Tibial nerve (tissue), 4 donors: ENCODE data around the gene KRT13. TPM values are rescaled to one million over a fixed set of nuclear protein-coding genes. Genes with fewer than 3 reads are reported as not detected.

Experiments used
- DNase-seq, 2 donors: peaks; one replicate each; pipeline ENCODE4 v3.0.0-alpha.2; 2019; ENCODE audit warnings: low spot score in 2 of 2
- H3K27ac ChIP-seq, 4 donors: fragments of 200-600 bp; sonication (generic) in 3 of 4; one replicate each; pipeline ENCODE4 v1.5.1; 2017 to 2019; ENCODE audit warnings: mild to moderate bottlenecking in 1 of 4
- H3K27me3 ChIP-seq, 2 donors: fragments of 200-600 bp; sonication (generic) in 1 of 2; one replicate each; pipeline versions ENCODE4 v1.5.1 to v1.6.0; 2017 to 2019
- H3K36me3 ChIP-seq, 3 donors: fragments of 200-600 bp; sonication (generic); one replicate each; pipeline ENCODE4 v1.5.1; 2018 to 2019
- H3K4me1 ChIP-seq, 4 donors: fragments of 200-600 bp; sonication (generic) in 3 of 4; one replicate each; pipeline ENCODE4 v1.5.1; 2017 to 2019
- H3K4me3 ChIP-seq, 4 donors: fragments of 200-600 bp; sonication (generic) in 3 of 4; one replicate each; pipeline ENCODE4 v1.5.1; 2017 to 2019; ENCODE audit warnings: mild to moderate bottlenecking in 1 of 4, moderate library complexity in 1 of 4
- H3K9me3 ChIP-seq, 4 donors: fragments of 200-600 bp; sonication (generic) in 3 of 4; one replicate each; pipeline ENCODE4 v1.5.1; 2017 to 2019
- EP300 ChIP-seq, 2 donors: sonication (generic); formaldehyde crosslinking; IDR thresholded peaks; one replicate each; pipeline ENCODE4 v1.6.1; 2017; ENCODE audit warnings: antibody characterized with exemption in 2 of 2, mild to moderate bottlenecking in 1 of 2
- POLR2A ChIP-seq, 2 donors: fragments of 450-650 bp; IDR thresholded peaks; one replicate each; pipeline ENCODE4 v1.6.1; 2017; ENCODE audit warnings: antibody characterized with exemption in 2 of 2, mild to moderate bottlenecking in 2 of 2, moderate library complexity in 2 of 2
- WGBS, 2 donors: methylation state at CpG; one replicate each; pipeline ENCODE4 v1.1.5; 2018; 5-methylcytosine and 5-hydroxymethylcytosine counted together
- total RNA-seq, 4 donors: library from RNA; depleted of rRNA; stranded (reverse); fragments of >200 nt; gene quantifications; one replicate each; pipeline ENCODE4 v1.1.0, GENCODE V29; 2016
- TF ChIP-seq, protein P1 (sequence below), 5 experiments: fragments of 200-600 bp in 3 of 5; fragments of 450-650 bp in 2 of 5; sonication (generic) in 3 of 5; IDR thresholded peaks; one replicate each; pipeline ENCODE4 v1.5.1; 2016 to 2019; ENCODE audit warnings: antibody characterized with exemption in 5 of 5, mild to moderate bottlenecking in 3 of 5, moderate library complexity in 2 of 5

KRT13 gene
- total RNA-seq, 4 donors from 2014 or later = 0.42 TPM; not detected in 3

GRCh38 chr17:41542357-41542756 is 36.9 kb upstream of the KRT13 start:
- Histone ChIP-seq H3K27ac (peak overlapping the region in 1 of 4 donors; percentile 15), H3K9me3 (peaks cover 0 to 5% (median 0%) of the 10 kb centered on the region in 4 donors), H3K36me3 (no peaks in the 10 kb centered on the region), H3K4me3 (no peak overlapping the region), H3K27me3 (no peaks in the 10 kb centered on the region), H3K4me1 (peaks cover 0 to 3% (median 0%) of the 10 kb centered on the region in 4 donors)
- 77 to 78% methylated on average over 2 of the region's 2 CpGs for WGBS, 2 donors
- no peak for DNase-seq
- TF ChIP-seq EP300 (IDR thresholded peaks at IDR 0.05) (no peak), POLR2A (IDR thresholded peaks at IDR 0.05) (no peak)
- TF ChIP-seq, protein P1, sequence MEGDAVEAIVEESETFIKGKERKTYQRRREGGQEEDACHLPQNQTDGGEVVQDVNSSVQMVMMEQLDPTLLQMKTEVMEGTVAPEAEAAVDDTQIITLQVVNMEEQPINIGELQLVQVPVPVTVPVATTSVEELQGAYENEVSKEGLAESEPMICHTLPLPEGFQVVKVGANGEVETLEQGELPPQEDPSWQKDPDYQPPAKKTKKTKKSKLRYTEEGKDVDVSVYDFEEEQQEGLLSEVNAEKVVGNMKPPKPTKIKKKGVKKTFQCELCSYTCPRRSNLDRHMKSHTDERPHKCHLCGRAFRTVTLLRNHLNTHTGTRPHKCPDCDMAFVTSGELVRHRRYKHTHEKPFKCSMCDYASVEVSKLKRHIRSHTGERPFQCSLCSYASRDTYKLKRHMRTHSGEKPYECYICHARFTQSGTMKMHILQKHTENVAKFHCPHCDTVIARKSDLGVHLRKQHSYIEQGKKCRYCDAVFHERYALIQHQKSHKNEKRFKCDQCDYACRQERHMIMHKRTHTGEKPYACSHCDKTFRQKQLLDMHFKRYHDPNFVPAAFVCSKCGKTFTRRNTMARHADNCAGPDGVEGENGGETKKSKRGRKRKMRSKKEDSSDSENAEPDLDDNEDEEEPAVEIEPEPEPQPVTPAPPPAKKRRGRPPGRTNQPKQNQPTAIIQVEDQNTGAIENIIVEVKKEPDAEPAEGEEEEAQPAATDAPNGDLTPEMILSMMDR (IDR thresholded peaks at IDR 0.05) = no peak

DNA sequence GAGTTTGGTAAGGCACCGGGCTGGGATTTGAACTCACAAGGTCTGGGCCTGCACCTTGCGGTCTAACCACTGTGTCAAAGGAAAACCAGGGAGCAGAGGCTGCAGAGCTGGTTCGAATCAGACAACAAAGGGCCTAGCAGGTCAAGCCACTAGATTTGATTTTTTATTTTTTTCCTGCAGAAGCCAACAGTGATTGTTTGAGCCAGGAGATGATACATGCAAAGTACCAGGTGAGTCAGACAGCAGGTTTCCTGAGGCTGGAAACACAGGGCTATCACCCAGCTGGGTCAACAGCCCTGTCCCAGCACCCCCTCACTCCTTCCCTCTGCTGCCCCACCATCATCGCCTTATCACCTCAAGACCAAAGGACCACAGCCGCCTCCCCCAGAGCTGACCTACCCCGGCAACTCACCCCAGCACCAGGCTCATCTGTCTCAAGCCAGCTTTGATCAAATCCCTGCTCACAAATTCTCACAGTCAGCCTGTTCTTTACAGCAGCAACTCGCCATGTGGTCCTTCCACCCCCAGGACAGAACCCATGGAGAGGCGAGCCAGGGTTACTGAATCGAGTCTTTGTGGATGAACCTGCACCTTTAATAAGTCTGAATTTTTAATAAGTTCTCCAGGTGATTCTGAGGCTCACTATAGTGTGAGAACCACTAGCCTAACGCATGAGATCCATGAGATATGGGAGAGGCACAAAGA is 35.7 kb upstream of the KRT13 start:
- Histone ChIP-seq H3K27me3 (no peaks in the 10 kb centered on the region), H3K27ac (no peak overlapping the region), H3K4me1 (peaks cover 0 to 3% (median 0%) of the 10 kb centered on the region in 4 donors), H3K9me3 (no peaks in the 10 kb centered on the region), H3K36me3 (no peaks in the 10 kb centered on the region), H3K4me3 (no peak overlapping the region)
- TF ChIP-seq, protein P1 (IDR thresholded peaks at IDR 0.05) = no peak
- no peak for TF ChIP-seq POLR2A (IDR thresholded peaks at IDR 0.05)
- no peak for TF ChIP-seq EP300 (IDR thresholded peaks at IDR 0.05)
- 90 to 93% methylated on average over 10 of the region's 10 CpGs for WGBS, 2 donors
- no peak for DNase-seq

GRCh38 chr17:41539979-41540701 is 34.7 kb upstream of the KRT13 start:
- Histone ChIP-seq H3K4me3 (no peak overlapping the region), H3K4me1 (peaks cover 0 to 3% (median 0%) of the 10 kb centered on the region in 4 donors), H3K27ac (no peak overlapping the region), H3K27me3 (no peaks in the 10 kb centered on the region), H3K36me3 (no peaks in the 10 kb centered on the region), H3K9me3 (no peaks in the 10 kb centered on the region)
- TF ChIP-seq POLR2A (IDR thresholded peaks at IDR 0.05) = no peak
- no peak for TF ChIP-seq EP300 (IDR thresholded peaks at IDR 0.05)
- TF ChIP-seq, protein P1 (IDR thresholded peaks at IDR 0.05) = no peak
- WGBS, 2 donors = 60 to 72% methylated on average over 7 of the region's 7 CpGs
- DNase-seq = no peak

DNA sequence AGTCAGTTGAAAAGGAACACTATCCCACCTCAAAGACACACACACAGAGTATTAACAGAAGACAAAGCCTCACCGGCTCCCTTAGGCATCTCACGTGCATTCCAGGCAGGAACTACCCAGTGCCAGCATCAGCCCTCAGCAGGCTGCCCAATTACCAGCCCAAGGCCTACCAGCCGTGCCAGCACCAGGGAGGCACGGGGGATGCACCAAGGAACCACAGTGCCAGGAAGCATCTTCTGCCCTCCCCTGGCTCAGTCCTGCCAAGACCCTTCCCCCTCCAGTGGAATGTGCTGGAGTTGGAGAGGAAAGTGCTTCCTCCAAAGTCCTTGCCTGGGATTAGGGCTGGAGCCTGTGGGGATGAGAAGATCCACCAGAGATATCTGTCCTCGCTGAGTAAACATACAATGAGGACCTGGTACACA is 33.7 kb upstream of the KRT13 start:
- Histone ChIP-seq H3K27ac (peak overlapping the region in 1 of 4 donors; percentile 40), H3K36me3 (no peaks in the 10 kb centered on the region), H3K9me3 (no peaks in the 10 kb centered on the region), H3K4me1 (peaks cover 0 to 3% (median 0%) of the 10 kb centered on the region in 4 donors), H3K27me3 (no peaks in the 10 kb centered on the region), H3K4me3 (no peak overlapping the region)
- WGBS, 2 donors = 58 to 84% methylated on average over 5 of the region's 5 CpGs
- no peak for DNase-seq
- TF ChIP-seq EP300 (IDR thresholded peaks at IDR 0.05) (no peak), POLR2A (IDR thresholded peaks at IDR 0.05) (no peak)
- TF ChIP-seq, protein P1 (IDR thresholded peaks at IDR 0.05) = no peak

- Histone ChIP-seq H3K36me3 (no peaks in the 10 kb centered on the region), H3K27ac (peak overlapping the region in 1 of 4 donors; percentile 40), H3K9me3 (no peaks in the 10 kb centered on the region), H3K4me1 (peaks cover 0 to 3% (median 0%) of the 10 kb centered on the region in 4 donors), H3K4me3 (no peak overlapping the region), H3K27me3 (no peaks in the 10 kb centered on the region)
- 74 to 78% methylated on average over 5 of the region's 5 CpGs for WGBS, 2 donors
- TF ChIP-seq EP300 (IDR thresholded peaks at IDR 0.05) (no peak), POLR2A (IDR thresholded peaks at IDR 0.05) (no peak)
- TF ChIP-seq, protein P1 (IDR thresholded peaks at IDR 0.05) = no peak
- DNase-seq = no peak
Observed at GRCh38 chr17:41538565-41538991, 33.2 kb upstream of the KRT13 start.
